A673 (cell line): ENCODE data around the gene DPP10.

ENCODE experiments used
- CTCF ChIP-seq: fragments of 300-800, 200-600 bp; sonication (generic); conservative IDR thresholded peaks from 2 replicates; pipeline ENCODE4 v1.5.1; 2017; ENCODE audit warnings: low read depth, mild to moderate bottlenecking, antibody characterized with exemption, low read length, moderate library complexity, mixed read lengths
- EZH2 ChIP-seq: fragments of 200-600 bp; sonication (generic); IDR thresholded peaks from 2 replicates; pipeline ENCODE4 v1.6.1; 2017; ENCODE audit warnings: borderline replicate concordance, low read depth, mild to moderate bottlenecking, mixed read lengths, antibody characterized with exemption, low read length; ENCODE audit not compliant: poor library complexity, severe bottlenecking

DNA sequence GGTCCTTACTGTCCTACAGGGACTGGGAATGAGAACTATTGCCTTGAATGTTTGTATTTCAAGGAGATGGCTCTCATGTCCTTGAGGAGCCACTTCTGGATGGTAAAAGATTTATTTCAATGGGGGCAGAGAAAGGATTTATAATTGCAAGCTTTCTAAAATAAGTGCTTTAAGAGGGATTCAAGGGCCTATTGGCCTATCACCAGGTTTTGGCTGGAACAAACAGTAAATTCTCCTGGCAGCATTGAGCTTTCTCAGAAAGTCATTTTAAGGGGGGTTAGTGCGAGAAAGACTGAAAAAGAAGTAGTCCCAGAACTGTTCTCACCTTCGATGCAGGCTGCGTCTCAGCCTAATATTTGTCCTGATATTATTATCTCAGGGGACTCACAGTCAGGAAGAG, 29.8 kb downstream of the DPP10 start:
- TF ChIP-seq CTCF (no peak), EZH2 (no peak)
